ENCODE data around the gene ADM.

DNA sequence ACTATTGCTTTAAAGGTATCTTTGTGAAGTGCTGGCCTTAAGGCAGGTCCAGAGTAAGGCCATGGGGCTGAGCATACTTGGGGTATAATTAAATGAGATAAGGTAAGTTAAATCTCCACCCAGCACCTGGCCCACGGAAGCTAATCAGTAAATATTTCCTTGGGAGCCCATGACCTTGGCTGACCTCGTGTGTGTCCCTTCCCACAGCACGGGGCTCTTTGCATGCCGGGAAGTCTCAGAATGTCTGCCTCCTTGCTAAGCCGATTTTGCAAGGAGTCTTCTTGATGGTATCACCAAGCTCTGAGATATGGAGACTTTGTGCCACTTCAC is 46.5 kb downstream of the ADM start:
- TF ChIP-seq, protein P1, sequence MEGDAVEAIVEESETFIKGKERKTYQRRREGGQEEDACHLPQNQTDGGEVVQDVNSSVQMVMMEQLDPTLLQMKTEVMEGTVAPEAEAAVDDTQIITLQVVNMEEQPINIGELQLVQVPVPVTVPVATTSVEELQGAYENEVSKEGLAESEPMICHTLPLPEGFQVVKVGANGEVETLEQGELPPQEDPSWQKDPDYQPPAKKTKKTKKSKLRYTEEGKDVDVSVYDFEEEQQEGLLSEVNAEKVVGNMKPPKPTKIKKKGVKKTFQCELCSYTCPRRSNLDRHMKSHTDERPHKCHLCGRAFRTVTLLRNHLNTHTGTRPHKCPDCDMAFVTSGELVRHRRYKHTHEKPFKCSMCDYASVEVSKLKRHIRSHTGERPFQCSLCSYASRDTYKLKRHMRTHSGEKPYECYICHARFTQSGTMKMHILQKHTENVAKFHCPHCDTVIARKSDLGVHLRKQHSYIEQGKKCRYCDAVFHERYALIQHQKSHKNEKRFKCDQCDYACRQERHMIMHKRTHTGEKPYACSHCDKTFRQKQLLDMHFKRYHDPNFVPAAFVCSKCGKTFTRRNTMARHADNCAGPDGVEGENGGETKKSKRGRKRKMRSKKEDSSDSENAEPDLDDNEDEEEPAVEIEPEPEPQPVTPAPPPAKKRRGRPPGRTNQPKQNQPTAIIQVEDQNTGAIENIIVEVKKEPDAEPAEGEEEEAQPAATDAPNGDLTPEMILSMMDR (IDR thresholded peaks at IDR 0.05; ENCODE audit: low read length), result no peak
- TF ChIP-seq EZH2 (IDR thresholded peaks at IDR 0.05; ENCODE audit: borderline replicate concordance, low read length), result no peak
